AG10803 (cell line): ENCODE results near the gene RPE.
A peak's percentile ranks its signal among the peaks of the same experiment; 100 is the strongest.

ENCODE experiments used
- DNase-seq: peaks from one replicate; pipeline ENCODE4 v3.0.0; 2010; ENCODE audit warnings: low read depth
- H3K4me3 ChIP-seq: 2 replicates; pipeline ENCODE4 v1.5.1; 2011; ENCODE audit warnings: mild to moderate bottlenecking, low read length, control low read depth
- TF ChIP-seq, protein P1 (sequence below): conservative IDR thresholded peaks from 2 replicates; pipeline ENCODE4 v1.5.1; 2011; ENCODE audit warnings: mild to moderate bottlenecking, low read length, control low read depth, inconsistent platforms

Gene RPE

GRCh38 chr2:209969692-209970091 is 32.7 kb upstream of the RPE start:
- no peak for DNase-seq
- TF ChIP-seq, protein P1, sequence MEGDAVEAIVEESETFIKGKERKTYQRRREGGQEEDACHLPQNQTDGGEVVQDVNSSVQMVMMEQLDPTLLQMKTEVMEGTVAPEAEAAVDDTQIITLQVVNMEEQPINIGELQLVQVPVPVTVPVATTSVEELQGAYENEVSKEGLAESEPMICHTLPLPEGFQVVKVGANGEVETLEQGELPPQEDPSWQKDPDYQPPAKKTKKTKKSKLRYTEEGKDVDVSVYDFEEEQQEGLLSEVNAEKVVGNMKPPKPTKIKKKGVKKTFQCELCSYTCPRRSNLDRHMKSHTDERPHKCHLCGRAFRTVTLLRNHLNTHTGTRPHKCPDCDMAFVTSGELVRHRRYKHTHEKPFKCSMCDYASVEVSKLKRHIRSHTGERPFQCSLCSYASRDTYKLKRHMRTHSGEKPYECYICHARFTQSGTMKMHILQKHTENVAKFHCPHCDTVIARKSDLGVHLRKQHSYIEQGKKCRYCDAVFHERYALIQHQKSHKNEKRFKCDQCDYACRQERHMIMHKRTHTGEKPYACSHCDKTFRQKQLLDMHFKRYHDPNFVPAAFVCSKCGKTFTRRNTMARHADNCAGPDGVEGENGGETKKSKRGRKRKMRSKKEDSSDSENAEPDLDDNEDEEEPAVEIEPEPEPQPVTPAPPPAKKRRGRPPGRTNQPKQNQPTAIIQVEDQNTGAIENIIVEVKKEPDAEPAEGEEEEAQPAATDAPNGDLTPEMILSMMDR: no peak
- no peak overlapping the region for H3K4me3 ChIP-seq

DNA sequence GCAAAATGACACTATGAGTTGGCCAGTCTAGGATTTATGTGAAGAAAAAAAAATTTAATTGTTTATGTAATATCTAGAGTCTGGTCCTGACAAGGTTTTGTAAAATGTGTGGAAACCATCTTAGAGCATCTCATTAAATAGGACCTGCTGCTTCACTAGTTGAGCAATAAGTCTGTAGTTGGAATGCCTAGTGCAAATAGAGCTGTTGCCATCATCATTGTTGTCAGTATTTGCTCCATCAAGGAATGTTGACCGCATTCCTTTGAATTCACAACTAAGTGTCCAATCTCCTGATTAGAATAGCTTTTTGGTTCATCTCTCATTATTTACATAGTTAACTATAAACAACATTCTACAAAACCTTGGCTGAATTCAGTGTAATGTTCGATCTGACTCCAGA is 32.2 kb upstream of the RPE start:
- no peak for DNase-seq
- TF ChIP-seq, protein P1: no peak

GRCh38 chr2:209970711-209971110 is 31.7 kb upstream of the RPE start:
- no peak overlapping the region for H3K4me3 ChIP-seq
- TF ChIP-seq, protein P1: no peak
- DNase-seq: no peak

More for the DNA sequence above, 32.2 kb upstream of the RPE start:
- H3K4me3 ChIP-seq: no peak overlapping the region

DNA sequence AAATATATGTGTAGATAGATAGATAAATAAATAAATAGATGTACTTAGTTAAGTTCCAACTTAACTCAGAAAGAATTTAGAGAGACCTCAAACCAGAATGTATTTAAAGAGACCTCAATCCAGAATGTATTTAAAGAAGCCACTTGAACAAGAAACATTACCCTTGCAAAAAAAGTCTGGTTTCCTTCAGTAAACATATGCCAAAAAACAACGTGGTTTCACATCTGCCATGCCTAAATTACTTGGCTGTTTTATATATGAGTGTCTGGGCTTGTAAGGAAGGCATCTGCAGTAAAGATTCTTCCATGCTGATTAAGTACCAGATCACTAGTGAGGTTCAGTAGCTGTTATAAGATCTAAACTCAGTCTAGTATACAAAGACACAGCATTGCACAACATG is 29.1 kb upstream of the RPE start:
- TF ChIP-seq, protein P1: no peak
- H3K4me3 ChIP-seq: no peak overlapping the region
- DNase-seq: no peak

- no peak for DNase-seq
- TF ChIP-seq, protein P1: no peak
- no peak overlapping the region for H3K4me3 ChIP-seq
These were observed 27.9 kb upstream of the RPE start for GRCh38 chr2:209974576-209974975.

- DNase-seq: no peak
- TF ChIP-seq, protein P1: no peak
- no peak overlapping the region for H3K4me3 ChIP-seq
These were observed 25.6 kb upstream of the RPE start for GRCh38 chr2:209976698-209977385.

GRCh38 chr2:209977386-209978239 is 24.8 kb upstream of the RPE start:
- no peak overlapping the region for H3K4me3 ChIP-seq
- TF ChIP-seq, protein P1: peak; percentile 62
- DNase-seq: peak; percentile 36
